DND-41 (cell line): ENCODE results near the gene SLC10A7.

Source experiments
- ATAC-seq: fragments of 200-7000 bp; cut with Tn5 transposase; 3 replicates; pipeline ENCODE4 v1.9.1; 2021; ENCODE audit warnings: low read depth; ENCODE audit not compliant: insufficient read depth
- DNase-seq: peaks from one replicate; pipeline ENCODE4 v3.0.0-alpha.2; 2020
- H2AFZ ChIP-seq: 2 replicates; pipeline ENCODE4 v1.6.0; 2012; ENCODE audit warnings: low read depth, low read length
- H3K27ac ChIP-seq: 2 replicates; pipeline ENCODE4 v1.5.1; 2012; ENCODE audit warnings: low read length, inconsistent platforms
- H3K27me3 ChIP-seq: fragments of 200-600 bp; sonication (generic); 2 replicates; pipeline ENCODE4 v1.6.0; 2012; ENCODE audit warnings: low read length, mild to moderate bottlenecking, inconsistent platforms; ENCODE audit not compliant: insufficient read depth, poor library complexity
- H3K36me3 ChIP-seq: 2 replicates; pipeline ENCODE4 v1.5.1; 2012; ENCODE audit warnings: low read length, inconsistent platforms; ENCODE audit not compliant: insufficient read depth
- H3K4me1 ChIP-seq: 2 replicates; pipeline ENCODE4 v1.5.1; 2012; ENCODE audit warnings: mild to moderate bottlenecking, low read length; ENCODE audit not compliant: insufficient read depth
- H3K4me2 ChIP-seq: 2 replicates; pipeline ENCODE4 v1.6.0; 2012; ENCODE audit warnings: mild to moderate bottlenecking, moderate library complexity, low read length, inconsistent platforms; ENCODE audit not compliant: insufficient read depth
- H3K4me3 ChIP-seq, 2 experiments: fragments of 200-600 bp in 1 of 2; shearing (Covaris generic) in 1 of 2; 2 replicates each; pipeline ENCODE4 v1.5.1; 2012 to 2016; ENCODE audit warnings: inconsistent platforms in 2 of 2, low read length in 2 of 2, mild to moderate bottlenecking in 2 of 2, low read depth in 1 of 2, moderate library complexity in 1 of 2
- H3K79me2 ChIP-seq: 2 replicates; pipeline ENCODE4 v1.6.0; 2012; ENCODE audit warnings: low read length, inconsistent platforms; ENCODE audit not compliant: insufficient read depth
- H3K9ac ChIP-seq: 2 replicates; pipeline ENCODE4 v1.6.0; 2012; ENCODE audit warnings: low read depth, mild to moderate bottlenecking, inconsistent platforms, low read length, moderate library complexity
- H3K9me3 ChIP-seq: 2 replicates; pipeline ENCODE4 v1.5.1; 2012; ENCODE audit warnings: low read length, moderate library complexity, mild to moderate bottlenecking, inconsistent platforms; ENCODE audit not compliant: insufficient read depth, severe bottlenecking
- H4K20me1 ChIP-seq: 2 replicates; pipeline ENCODE4 v1.6.0; 2012; ENCODE audit warnings: low read length; ENCODE audit not compliant: insufficient read depth
- EZH2 ChIP-seq: IDR thresholded peaks from 3 replicates; pipeline ENCODE4 v1.6.1; 2012; ENCODE audit warnings: borderline replicate concordance, low read depth, mild to moderate bottlenecking, moderate library complexity, low read length, inconsistent platforms; ENCODE audit not compliant: severe bottlenecking
- TF ChIP-seq, protein P1 (sequence below): IDR thresholded peaks from 2 replicates; pipeline ENCODE4 v1.5.1; 2012; ENCODE audit warnings: borderline replicate concordance, low read length, moderate library complexity, mild to moderate bottlenecking; ENCODE audit not compliant: poor library complexity, severe bottlenecking; ENCODE audit errors: extremely low read depth

Gene SLC10A7

DNA sequence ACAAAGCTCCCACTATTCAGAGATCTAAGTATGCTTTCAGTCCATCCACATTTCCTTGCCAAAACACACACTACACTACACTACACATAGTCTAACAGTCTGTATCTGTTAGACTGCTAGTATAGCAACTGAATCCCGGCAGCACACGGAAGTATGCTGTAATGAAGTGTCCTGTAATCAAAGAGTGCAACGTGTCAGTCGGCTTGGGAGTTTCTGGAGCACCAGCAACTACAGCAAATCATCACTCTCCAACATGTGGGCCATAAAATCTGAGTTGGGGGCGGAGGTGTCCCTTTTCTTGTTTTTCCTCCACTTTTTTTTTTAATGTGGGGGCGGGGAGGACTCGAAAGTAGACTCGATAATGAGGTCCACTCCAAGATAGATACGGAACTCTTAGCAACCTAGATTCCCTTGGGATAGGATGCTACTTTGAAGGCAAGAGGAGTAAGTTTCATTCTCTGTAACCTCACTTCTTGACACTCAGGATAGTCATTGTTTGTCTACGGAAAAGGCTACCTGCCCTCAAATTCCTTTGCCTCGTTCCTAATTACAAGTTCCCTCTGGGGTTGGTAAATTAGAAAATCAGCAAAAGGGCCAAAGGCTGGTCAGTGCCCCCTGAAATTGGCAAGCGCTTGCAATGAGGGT, 722 bp downstream of the SLC10A7 start:
- Histone ChIP-seq H3K27ac (peak overlapping the region; percentile 79), H3K9ac (peak overlapping the region; percentile 84)

DNA sequence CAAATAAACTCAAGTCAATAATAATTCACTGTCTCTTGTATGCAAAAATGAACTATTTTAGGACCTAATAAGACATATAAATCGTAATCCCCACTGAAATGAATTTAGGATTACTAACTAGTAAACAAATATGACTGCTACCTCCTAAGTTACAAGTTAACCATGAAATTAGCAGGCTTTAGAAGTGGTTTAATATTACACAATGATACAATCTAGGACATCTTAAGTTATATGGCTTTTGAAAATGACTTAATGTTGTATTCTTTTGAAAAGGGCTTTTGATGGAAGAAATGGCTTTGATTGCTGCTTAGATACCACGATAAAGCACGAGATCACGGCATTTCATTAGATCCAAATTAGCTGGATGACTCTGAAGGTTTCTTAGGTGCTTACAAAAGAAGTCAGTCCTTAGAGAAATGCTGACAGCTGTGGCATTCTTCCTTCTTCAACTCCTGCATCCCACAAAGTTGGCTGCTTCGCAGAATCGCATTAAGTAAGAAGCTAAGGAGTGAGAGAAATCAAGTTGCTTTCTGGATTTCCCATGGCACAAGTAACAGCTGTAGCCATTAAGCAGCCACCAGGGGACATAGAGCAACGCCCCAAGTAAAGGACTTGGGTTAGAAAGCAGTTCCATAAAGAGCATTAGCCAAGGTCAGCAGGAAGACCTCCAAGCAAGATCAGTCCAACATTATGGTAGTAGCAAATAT, 6.9 kb downstream of the SLC10A7 start:
- no peak for DNase-seq
- Histone ChIP-seq H3K79me2 (peaks cover 16% of the 10 kb centered on the region), H4K20me1 (no peaks in the 10 kb centered on the region), H3K9ac (no peak overlapping the region), H2AFZ (no peak overlapping the region), H3K27ac (no peak overlapping the region), H3K9me3 (no peaks in the 10 kb centered on the region), H3K4me2 (no peak overlapping the region), H3K4me1 (peaks cover 10% of the 10 kb centered on the region), H3K36me3 (peaks cover 8% of the 10 kb centered on the region; the same call in 1 of the 2 replicates), H3K27me3 (no peaks in the 10 kb centered on the region), H3K4me3 (no peak overlapping the region)
- no peak for ATAC-seq
- TF ChIP-seq EZH2, result no peak
- TF ChIP-seq, protein P1, sequence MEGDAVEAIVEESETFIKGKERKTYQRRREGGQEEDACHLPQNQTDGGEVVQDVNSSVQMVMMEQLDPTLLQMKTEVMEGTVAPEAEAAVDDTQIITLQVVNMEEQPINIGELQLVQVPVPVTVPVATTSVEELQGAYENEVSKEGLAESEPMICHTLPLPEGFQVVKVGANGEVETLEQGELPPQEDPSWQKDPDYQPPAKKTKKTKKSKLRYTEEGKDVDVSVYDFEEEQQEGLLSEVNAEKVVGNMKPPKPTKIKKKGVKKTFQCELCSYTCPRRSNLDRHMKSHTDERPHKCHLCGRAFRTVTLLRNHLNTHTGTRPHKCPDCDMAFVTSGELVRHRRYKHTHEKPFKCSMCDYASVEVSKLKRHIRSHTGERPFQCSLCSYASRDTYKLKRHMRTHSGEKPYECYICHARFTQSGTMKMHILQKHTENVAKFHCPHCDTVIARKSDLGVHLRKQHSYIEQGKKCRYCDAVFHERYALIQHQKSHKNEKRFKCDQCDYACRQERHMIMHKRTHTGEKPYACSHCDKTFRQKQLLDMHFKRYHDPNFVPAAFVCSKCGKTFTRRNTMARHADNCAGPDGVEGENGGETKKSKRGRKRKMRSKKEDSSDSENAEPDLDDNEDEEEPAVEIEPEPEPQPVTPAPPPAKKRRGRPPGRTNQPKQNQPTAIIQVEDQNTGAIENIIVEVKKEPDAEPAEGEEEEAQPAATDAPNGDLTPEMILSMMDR, result no peak

More for the DNA sequence above, 722 bp downstream of the SLC10A7 start:
- Histone ChIP-seq H3K36me3 (no peaks in the 10 kb centered on the region), H3K27me3 (no peaks in the 10 kb centered on the region), H3K79me2 (peaks cover 39% of the 10 kb centered on the region), H3K9me3 (no peaks in the 10 kb centered on the region), H3K4me2 (peak overlapping the region; percentile 93), H3K4me3 (peak overlapping the region; percentile 43 to 67), H2AFZ (peak overlapping the region; percentile 98), H4K20me1 (no peaks in the 10 kb centered on the region), H3K4me1 (peaks cover 37% of the 10 kb centered on the region)
- DNase-seq (peak; percentile 44), ATAC-seq (peak; percentile 59)
- TF ChIP-seq, protein P1, result no peak
- TF ChIP-seq EZH2, result no peak

DNA sequence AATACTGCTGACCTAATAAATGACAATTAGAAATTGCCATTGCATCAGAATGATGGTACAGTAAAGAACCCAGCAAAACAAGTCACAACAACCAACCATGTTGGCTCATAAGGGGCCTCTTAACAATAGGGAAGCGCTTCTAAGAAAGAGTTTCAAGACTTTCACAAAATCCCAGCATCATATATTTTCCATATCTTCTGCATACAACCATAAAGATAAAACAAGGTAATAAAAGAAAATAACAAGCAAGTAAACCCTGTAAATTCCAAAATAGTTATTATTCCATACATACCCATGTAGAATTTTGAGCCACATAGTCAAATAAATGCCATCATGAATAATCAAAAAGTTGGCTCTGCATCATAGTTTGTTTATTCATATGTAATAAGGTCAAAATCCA, 8.2 kb downstream of the SLC10A7 start:
- no peaks in the 10 kb centered on the region for H3K27me3 ChIP-seq
- H3K79me2 ChIP-seq, result peaks cover 6% of the 10 kb centered on the region
- ATAC-seq (no peak), DNase-seq (no peak)
- H3K9ac ChIP-seq, result no peak overlapping the region
- H3K27ac ChIP-seq, result no peak overlapping the region
- H4K20me1 ChIP-seq, result no peaks in the 10 kb centered on the region
- TF ChIP-seq, protein P1, result no peak
- no peak for TF ChIP-seq EZH2
- peaks cover 19% of the 10 kb centered on the region; the same call in 1 of the 2 replicates for H3K36me3 ChIP-seq
- no peak overlapping the region for H3K4me3 ChIP-seq
- H3K4me1 ChIP-seq, result peaks cover 2% of the 10 kb centered on the region; the same call in 1 of the 2 replicates
- no peak overlapping the region for H2AFZ ChIP-seq
- H3K9me3 ChIP-seq, result no peaks in the 10 kb centered on the region
- no peak overlapping the region for H3K4me2 ChIP-seq
